Astrocyte (in vitro differentiated cells and primary cell): Measurements from ENCODE around the gene SAMD10. TPM values are rescaled to one million over a fixed set of nuclear protein-coding genes. Genes with fewer than 3 reads are reported as not detected.

ENCODE experiments used
- DNase-seq: peaks from one replicate; pipeline ENCODE4 v3.0.0-alpha.2; 2010; ENCODE audit warnings: low read depth
- FAIRE-seq: peaks from 2 replicates; lab custom pipeline; 2011; peaks lifted over from hg19 to GRCh38; lab: Jason Lieb, UNC
- H2AFZ ChIP-seq: 2 replicates; pipeline ENCODE4 v1.6.0; 2012; ENCODE audit warnings: low read depth, low read length, inconsistent platforms
- H3K27ac ChIP-seq: 2 replicates; pipeline ENCODE4 v1.5.1; 2011; ENCODE audit warnings: low read depth, low read length, inconsistent platforms
- H3K27me3 ChIP-seq: 2 replicates; pipeline ENCODE4 v1.6.0; 2011; ENCODE audit warnings: low read length, inconsistent platforms; ENCODE audit not compliant: insufficient read depth
- H3K36me3 ChIP-seq: 2 replicates; pipeline ENCODE4 v1.5.1; 2011; ENCODE audit warnings: low read length, inconsistent platforms; ENCODE audit not compliant: insufficient read depth
- H3K4me1 ChIP-seq: 2 replicates; pipeline ENCODE4 v1.5.1; 2011; ENCODE audit warnings: low read length, inconsistent platforms; ENCODE audit not compliant: insufficient read depth
- H3K4me2 ChIP-seq: 2 replicates; pipeline ENCODE4 v1.6.0; 2012; ENCODE audit warnings: low read length, inconsistent platforms
- H3K4me3 ChIP-seq: 2 replicates; pipeline ENCODE4 v1.5.1; 2011; ENCODE audit warnings: low read depth, mild to moderate bottlenecking, low read length, inconsistent platforms; ENCODE audit not compliant: insufficient read depth
- H3K79me2 ChIP-seq: 2 replicates; pipeline ENCODE4 v1.6.0; 2012; ENCODE audit warnings: mild to moderate bottlenecking, low read length, inconsistent platforms; ENCODE audit not compliant: insufficient read depth
- H3K9ac ChIP-seq: 2 replicates; pipeline ENCODE4 v1.6.0; 2012; ENCODE audit warnings: mild to moderate bottlenecking, low read length, inconsistent platforms
- H3K9me3 ChIP-seq: 2 replicates; pipeline ENCODE4 v1.5.1; 2012; ENCODE audit warnings: low read depth, mild to moderate bottlenecking, low read length, inconsistent platforms; ENCODE audit not compliant: insufficient read depth
- H4K20me1 ChIP-seq: 2 replicates; pipeline ENCODE4 v1.6.0; 2012; ENCODE audit warnings: low read length, inconsistent platforms; ENCODE audit not compliant: insufficient read depth
- H3K27ac Mint-ChIP-seq: one replicate; pipeline ENCODE4 v1.8.0; 2021; ENCODE audit warnings: mild to moderate bottlenecking, mixed read lengths; ENCODE audit not compliant: unreplicated experiment
- H3K27me3 Mint-ChIP-seq: one replicate; pipeline ENCODE4 v1.8.0; 2021; ENCODE audit warnings: low read depth, mixed read lengths; ENCODE audit not compliant: unreplicated experiment
- H3K36me3 Mint-ChIP-seq: one replicate; pipeline ENCODE4 v1.8.0; 2021; ENCODE audit warnings: low read depth, mixed read lengths; ENCODE audit not compliant: unreplicated experiment
- H3K4me1 Mint-ChIP-seq: one replicate; pipeline ENCODE4 v1.8.0; 2021; ENCODE audit warnings: low read depth, mixed read lengths; ENCODE audit not compliant: unreplicated experiment
- H3K4me3 Mint-ChIP-seq: one replicate; pipeline ENCODE4 v1.8.0; 2021; ENCODE audit warnings: mild to moderate bottlenecking, moderate library complexity, mixed read lengths; ENCODE audit not compliant: unreplicated experiment
- H3K9me3 Mint-ChIP-seq: one replicate; pipeline ENCODE4 v1.8.0; 2021; ENCODE audit warnings: mild to moderate bottlenecking, mixed read lengths; ENCODE audit not compliant: unreplicated experiment
- EZH2 ChIP-seq: IDR thresholded peaks from 2 replicates; pipeline ENCODE4 v1.6.1; 2012; ENCODE audit warnings: mild to moderate bottlenecking, low read length, inconsistent platforms; ENCODE audit not compliant: insufficient read depth
- total RNA-seq: library from RNA; stranded (reverse); gene quantifications from 2 replicates; pipeline ENCODE4 v1.2.1, GENCODE V29; 2021
- TF ChIP-seq, protein P1 (sequence below): IDR thresholded peaks from 2 replicates; pipeline ENCODE4 v1.5.1; 2011; ENCODE audit warnings: low read depth, mild to moderate bottlenecking, inconsistent platforms, low read length, moderate library complexity; ENCODE audit not compliant: insufficient read depth

Gene SAMD10
- total RNA-seq, 1 donor from 2014 or later = 4.3 TPM

DNA sequence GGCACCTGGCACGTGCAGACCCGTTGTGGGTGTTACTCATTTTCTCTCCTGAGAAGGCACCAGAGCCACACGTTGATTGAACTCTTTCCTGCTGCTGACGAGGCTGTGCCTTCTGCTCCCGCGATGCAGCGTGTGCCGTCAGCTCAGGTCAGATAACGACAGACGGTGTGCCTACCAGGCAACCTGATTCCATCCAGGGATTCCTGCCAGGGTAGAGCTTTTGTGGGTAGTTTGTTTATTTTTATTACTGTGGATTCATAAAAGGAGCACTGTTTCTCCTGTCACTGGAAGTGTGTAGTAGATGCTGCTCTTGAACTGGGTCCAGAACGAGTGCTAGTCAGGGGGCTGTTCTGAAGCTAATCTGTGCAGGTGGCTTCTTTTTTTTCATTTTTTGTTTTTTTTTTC is 22.2 kb upstream of the SAMD10 start:
- DNase-seq (peak; percentile 44), FAIRE-seq (no peak)
- TF ChIP-seq EZH2 = no peak
- TF ChIP-seq, protein P1, sequence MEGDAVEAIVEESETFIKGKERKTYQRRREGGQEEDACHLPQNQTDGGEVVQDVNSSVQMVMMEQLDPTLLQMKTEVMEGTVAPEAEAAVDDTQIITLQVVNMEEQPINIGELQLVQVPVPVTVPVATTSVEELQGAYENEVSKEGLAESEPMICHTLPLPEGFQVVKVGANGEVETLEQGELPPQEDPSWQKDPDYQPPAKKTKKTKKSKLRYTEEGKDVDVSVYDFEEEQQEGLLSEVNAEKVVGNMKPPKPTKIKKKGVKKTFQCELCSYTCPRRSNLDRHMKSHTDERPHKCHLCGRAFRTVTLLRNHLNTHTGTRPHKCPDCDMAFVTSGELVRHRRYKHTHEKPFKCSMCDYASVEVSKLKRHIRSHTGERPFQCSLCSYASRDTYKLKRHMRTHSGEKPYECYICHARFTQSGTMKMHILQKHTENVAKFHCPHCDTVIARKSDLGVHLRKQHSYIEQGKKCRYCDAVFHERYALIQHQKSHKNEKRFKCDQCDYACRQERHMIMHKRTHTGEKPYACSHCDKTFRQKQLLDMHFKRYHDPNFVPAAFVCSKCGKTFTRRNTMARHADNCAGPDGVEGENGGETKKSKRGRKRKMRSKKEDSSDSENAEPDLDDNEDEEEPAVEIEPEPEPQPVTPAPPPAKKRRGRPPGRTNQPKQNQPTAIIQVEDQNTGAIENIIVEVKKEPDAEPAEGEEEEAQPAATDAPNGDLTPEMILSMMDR = no peak
- H3K4me3 Mint-ChIP-seq = peak overlapping the region; percentile 34
- no peaks in the 10 kb centered on the region for H3K4me1 Mint-ChIP-seq
- H3K4me1 ChIP-seq = no peaks in the 10 kb centered on the region
- no peak overlapping the region for H3K4me3 ChIP-seq
- H3K36me3 ChIP-seq = peaks cover 49% of the 10 kb centered on the region
- H3K27me3 Mint-ChIP-seq = no peaks in the 10 kb centered on the region
- no peaks in the 10 kb centered on the region for H3K27me3 ChIP-seq
- peaks cover 20% of the 10 kb centered on the region for H3K36me3 Mint-ChIP-seq
- H2AFZ ChIP-seq = no peak overlapping the region
- no peak overlapping the region for H3K9ac ChIP-seq
- H3K9me3 Mint-ChIP-seq = no peaks in the 10 kb centered on the region
- H3K9me3 ChIP-seq = no peaks in the 10 kb centered on the region
- H3K4me2 ChIP-seq = no peak overlapping the region
- no peak overlapping the region for H3K27ac Mint-ChIP-seq
- H3K79me2 ChIP-seq = peaks cover 10% of the 10 kb centered on the region
- no peak overlapping the region for H3K27ac ChIP-seq
- H4K20me1 ChIP-seq = peaks cover 43% of the 10 kb centered on the region

DNA sequence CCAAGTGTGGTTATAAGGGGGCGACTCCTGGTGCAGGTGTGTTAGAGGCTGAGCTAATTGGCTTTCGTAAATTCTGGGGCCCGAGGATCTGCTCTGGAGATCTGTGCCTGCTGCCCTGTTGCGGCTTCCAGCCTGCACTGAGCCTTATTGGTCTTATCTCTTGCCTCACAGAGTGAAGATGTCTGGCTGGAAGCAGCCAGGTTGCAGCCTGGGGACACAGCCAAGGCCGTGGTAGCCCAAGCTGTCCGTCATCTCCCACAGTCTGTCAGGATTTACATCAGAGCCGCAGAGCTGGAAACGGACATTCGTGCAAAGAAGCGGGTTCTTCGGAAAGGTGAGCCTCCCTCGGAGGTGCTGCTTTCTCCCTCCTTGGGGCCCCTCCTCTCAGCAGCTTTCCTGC is 21.5 kb upstream of the SAMD10 start:
- H3K27ac Mint-ChIP-seq = no peak overlapping the region
- no peaks in the 10 kb centered on the region for H3K27me3 ChIP-seq
- H3K9me3 Mint-ChIP-seq = no peaks in the 10 kb centered on the region
- no peak overlapping the region for H2AFZ ChIP-seq
- H3K36me3 ChIP-seq = peaks cover 52% of the 10 kb centered on the region
- H3K4me3 Mint-ChIP-seq = no peak overlapping the region
- H3K9me3 ChIP-seq = no peaks in the 10 kb centered on the region
- H3K4me1 Mint-ChIP-seq = no peaks in the 10 kb centered on the region
- H3K4me1 ChIP-seq = no peaks in the 10 kb centered on the region
- H3K27ac ChIP-seq = no peak overlapping the region
- no peak for TF ChIP-seq EZH2
- TF ChIP-seq, protein P1 = no peak
- H4K20me1 ChIP-seq = peaks cover 43% of the 10 kb centered on the region
- peaks cover 10% of the 10 kb centered on the region for H3K79me2 ChIP-seq
- DNase-seq (no peak), FAIRE-seq (no peak)
- H3K4me2 ChIP-seq = no peak overlapping the region
- H3K9ac ChIP-seq = no peak overlapping the region
- H3K27me3 Mint-ChIP-seq = no peaks in the 10 kb centered on the region
- H3K4me3 ChIP-seq = no peak overlapping the region
- H3K36me3 Mint-ChIP-seq = peaks cover 18% of the 10 kb centered on the region

DNA sequence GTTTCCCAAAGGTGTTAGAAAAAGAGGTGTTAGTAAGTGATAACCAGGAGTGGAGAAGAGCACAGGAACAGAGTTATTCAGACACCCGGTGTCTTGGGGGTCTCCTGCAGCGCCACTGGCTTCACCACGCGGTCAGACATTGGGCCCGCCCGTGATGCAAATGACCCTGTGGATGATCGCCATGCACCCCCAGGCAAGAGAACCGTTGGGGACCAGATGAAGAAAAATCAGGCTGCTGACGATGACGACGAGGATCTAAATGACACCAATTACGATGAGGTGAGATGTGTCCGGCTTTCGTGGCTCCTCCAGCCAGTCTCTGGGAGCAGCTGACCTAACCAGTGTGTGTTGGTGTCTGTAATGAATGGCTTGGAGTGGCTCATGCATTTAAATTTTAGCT is 3.5 kb upstream of the SAMD10 start:
- peak overlapping the region; percentile 34 for H3K4me3 Mint-ChIP-seq
- peaks cover 19% of the 10 kb centered on the region for H3K36me3 ChIP-seq

More for the DNA sequence above, 3.5 kb upstream of the SAMD10 start:
- H3K79me2 ChIP-seq = peaks cover 21% of the 10 kb centered on the region
- DNase-seq (no peak), FAIRE-seq (no peak)
- H3K27me3 Mint-ChIP-seq = no peaks in the 10 kb centered on the region
- H3K4me2 ChIP-seq = no peak overlapping the region
- peaks cover 18% of the 10 kb centered on the region for H4K20me1 ChIP-seq
- H3K4me1 ChIP-seq = peaks cover 29% of the 10 kb centered on the region
- no peak overlapping the region for H3K4me3 ChIP-seq
- H3K27ac ChIP-seq = no peak overlapping the region
- peaks cover 23% of the 10 kb centered on the region for H3K4me1 Mint-ChIP-seq
- H2AFZ ChIP-seq = no peak overlapping the region
- H3K9me3 Mint-ChIP-seq = no peaks in the 10 kb centered on the region
- no peaks in the 10 kb centered on the region for H3K27me3 ChIP-seq
- no peak for TF ChIP-seq EZH2
- TF ChIP-seq, protein P1 = no peak
- no peak overlapping the region for H3K27ac Mint-ChIP-seq
- H3K9me3 ChIP-seq = no peaks in the 10 kb centered on the region
- H3K36me3 Mint-ChIP-seq = peaks cover 7% of the 10 kb centered on the region
- H3K9ac ChIP-seq = no peak overlapping the region
